ENCODE measurements around the gene PPARD. TPM values are rescaled to one million over a fixed set of nuclear protein-coding genes. Genes with fewer than 3 reads are reported as not detected.

Gene PPARD
- total RNA-seq, 2 donors from 2014 or later: 15.8 to 38.4 TPM

DNA sequence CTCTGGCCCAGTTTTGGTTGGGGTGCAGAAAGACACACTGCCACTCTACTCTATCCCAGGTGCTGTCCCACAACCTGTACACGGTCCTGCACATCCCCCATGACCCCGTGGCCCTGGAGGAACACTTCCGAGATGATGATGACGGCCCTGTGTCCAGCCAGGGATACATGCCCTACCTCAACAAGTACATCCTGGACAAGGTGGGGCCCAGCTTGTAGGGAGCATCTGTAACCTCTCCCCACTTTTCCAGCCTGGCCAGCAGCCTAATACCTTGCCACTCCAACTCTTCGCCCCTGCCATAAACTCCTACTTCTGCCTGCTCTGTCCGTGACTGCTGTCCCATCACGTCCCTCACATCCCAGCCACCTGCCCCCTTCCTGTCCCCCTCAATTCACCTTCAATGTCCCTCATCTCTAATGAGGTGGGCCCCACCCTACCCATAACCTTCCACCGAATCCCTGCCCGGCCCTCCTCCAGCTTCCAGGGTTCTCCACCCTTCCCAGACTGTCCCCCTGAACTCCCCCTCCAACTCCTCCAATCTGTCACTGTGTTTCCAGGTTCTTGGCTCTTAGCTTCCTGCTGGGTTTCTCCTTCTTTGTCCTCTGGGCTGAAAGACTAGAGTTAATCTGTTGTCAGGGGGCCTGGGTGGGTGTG is 32.6 kb upstream of the PPARD start:
- Histone ChIP-seq H3K4me1 (ENCODE audit: control insufficient read depth in 1 of 2, low read depth in 2 of 2) (peaks cover 0 to 4% of the 10 kb centered on the region in 2 donors), H3K9me3 (no peaks in the 10 kb centered on the region), H3K4me3 (no peak overlapping the region), H3K27ac (no peak overlapping the region), H3K27me3 (replicated peaks; ENCODE audit: insufficient read depth) (no peaks in the 10 kb centered on the region), H3K36me3 (no peaks in the 10 kb centered on the region)
- TF ChIP-seq, protein P1, sequence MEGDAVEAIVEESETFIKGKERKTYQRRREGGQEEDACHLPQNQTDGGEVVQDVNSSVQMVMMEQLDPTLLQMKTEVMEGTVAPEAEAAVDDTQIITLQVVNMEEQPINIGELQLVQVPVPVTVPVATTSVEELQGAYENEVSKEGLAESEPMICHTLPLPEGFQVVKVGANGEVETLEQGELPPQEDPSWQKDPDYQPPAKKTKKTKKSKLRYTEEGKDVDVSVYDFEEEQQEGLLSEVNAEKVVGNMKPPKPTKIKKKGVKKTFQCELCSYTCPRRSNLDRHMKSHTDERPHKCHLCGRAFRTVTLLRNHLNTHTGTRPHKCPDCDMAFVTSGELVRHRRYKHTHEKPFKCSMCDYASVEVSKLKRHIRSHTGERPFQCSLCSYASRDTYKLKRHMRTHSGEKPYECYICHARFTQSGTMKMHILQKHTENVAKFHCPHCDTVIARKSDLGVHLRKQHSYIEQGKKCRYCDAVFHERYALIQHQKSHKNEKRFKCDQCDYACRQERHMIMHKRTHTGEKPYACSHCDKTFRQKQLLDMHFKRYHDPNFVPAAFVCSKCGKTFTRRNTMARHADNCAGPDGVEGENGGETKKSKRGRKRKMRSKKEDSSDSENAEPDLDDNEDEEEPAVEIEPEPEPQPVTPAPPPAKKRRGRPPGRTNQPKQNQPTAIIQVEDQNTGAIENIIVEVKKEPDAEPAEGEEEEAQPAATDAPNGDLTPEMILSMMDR (IDR thresholded peaks at IDR 0.05): no peak
- no peak for ATAC-seq (ENCODE audit: insufficient number of reproducible peaks, low FRiP score, low read depth)
- no peak for DNase-seq (ENCODE audit: low spot score)

DNA sequence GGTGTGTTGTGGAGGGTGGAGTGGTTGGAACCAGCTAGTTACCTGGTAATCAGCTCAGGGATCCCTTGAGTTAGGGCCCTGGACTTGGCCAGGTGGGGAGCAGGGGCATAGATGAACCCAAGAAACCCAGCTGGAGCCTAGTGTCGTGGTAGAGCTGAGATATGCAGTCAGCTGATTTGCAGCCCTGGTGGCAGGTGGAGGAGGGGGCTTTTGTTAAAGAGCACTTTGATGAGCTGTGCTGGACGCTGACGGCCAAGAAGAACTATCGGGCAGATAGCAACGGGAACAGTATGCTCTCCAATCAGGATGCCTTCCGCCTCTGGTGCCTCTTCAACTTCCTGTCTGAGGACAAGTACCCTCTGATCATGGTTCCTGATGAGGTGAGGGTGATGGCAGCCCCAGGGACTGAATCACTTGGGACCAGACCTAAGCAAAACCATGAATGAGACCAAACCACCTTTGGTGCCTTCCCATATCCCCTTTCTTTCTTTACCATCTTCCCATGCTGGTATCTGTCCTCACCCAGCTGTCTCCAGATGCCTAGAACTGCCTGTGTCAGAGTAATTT is 32.0 kb upstream of the PPARD start:
- TF ChIP-seq, protein P1 (IDR thresholded peaks at IDR 0.05): no peak
- DNase-seq (ENCODE audit: low spot score): no peak
- H3K4me3 ChIP-seq: no peak overlapping the region
- H3K9me3 ChIP-seq: no peaks in the 10 kb centered on the region
- no peaks in the 10 kb centered on the region for H3K36me3 ChIP-seq
- H3K27ac ChIP-seq: no peak overlapping the region
- H3K27me3 ChIP-seq (replicated peaks; ENCODE audit: insufficient read depth): no peaks in the 10 kb centered on the region
- peaks cover 0 to 4% of the 10 kb centered on the region in 2 donors for H3K4me1 ChIP-seq (ENCODE audit: control insufficient read depth in 1 of 2, low read depth in 2 of 2)
- no peak for ATAC-seq (ENCODE audit: insufficient number of reproducible peaks, low FRiP score, low read depth)

DNA sequence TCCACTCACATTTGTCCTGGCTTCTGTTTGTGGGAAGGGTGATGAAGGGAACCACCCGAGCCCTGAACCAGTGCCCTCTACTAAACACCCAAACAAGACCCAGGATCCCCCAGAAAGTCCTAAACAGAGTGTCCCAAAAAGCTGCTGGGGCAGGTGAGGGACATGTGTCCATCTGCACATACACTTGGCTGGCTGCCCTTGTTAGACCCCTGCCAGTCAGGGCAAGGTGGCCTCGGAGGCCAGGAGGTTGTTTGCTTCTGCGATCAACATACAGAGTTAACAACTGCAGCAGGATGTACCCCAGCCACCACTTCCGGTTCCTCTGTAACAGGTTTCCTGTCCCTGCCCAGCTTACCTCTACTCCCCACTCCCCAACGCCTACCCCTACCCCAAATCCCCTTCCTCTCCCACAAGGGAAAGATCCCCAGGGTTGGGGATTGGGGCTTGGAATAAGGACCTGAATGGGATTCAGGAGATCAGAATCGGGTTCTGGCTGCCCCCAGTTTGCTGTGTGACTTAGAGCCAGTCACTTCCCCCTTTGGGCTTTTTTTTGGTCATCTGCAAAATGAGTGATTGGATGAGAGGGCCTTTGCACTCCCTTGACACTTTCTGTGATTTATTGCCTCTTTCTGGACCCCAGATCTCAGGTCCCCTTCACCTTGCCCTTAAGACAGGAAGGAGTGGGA is 30.8 kb upstream of the PPARD start:
- peaks cover 0 to 4% of the 10 kb centered on the region in 2 donors for H3K4me1 ChIP-seq (ENCODE audit: control insufficient read depth in 1 of 2, low read depth in 2 of 2)
- H3K27me3 ChIP-seq (replicated peaks; ENCODE audit: insufficient read depth): no peaks in the 10 kb centered on the region
- no peaks in the 10 kb centered on the region for H3K9me3 ChIP-seq
- H3K27ac ChIP-seq: no peak overlapping the region
- ATAC-seq (ENCODE audit: insufficient number of reproducible peaks, low FRiP score, low read depth) (no peak), DNase-seq (ENCODE audit: low spot score) (no peak)
- TF ChIP-seq, protein P1 (IDR thresholded peaks at IDR 0.05): no peak
- H3K36me3 ChIP-seq: no peaks in the 10 kb centered on the region
- H3K4me3 ChIP-seq: no peak overlapping the region

DNA sequence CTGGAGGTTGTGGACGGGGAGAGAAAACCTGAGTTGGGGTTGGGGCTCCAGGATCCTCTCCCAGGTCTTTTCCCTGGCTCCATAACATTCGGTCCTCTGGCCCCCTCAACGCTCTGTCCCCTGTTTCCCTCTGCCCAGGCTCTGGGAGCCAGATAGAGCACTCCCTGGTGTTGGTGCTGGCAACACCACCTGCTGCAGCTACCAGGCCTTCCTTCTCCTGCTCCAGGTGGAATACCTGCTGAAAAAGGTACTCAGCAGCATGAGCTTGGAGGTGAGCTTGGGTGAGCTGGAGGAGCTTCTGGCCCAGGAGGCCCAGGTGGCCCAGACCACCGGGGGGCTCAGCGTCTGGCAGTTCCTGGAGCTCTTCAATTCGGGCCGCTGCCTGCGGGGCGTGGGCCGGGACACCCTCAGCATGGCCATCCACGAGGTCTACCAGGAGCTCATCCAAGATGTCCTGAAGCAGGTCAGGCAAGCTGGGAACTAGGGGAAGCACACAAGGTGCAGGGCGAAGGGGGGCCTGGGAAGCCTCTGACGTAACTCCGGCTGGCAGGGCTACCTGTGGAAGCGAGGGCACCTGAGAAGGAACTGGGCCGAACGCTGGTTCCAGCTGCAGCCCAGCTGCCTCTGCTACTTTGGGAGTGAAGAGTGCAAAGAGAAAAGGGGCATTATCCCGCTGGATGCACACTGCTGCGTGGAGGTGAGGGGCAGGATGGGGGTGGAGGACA is 30.1 kb upstream of the PPARD start:
- H3K27me3 ChIP-seq (replicated peaks; ENCODE audit: insufficient read depth): no peaks in the 10 kb centered on the region
- no peaks in the 10 kb centered on the region for H3K9me3 ChIP-seq
- peaks cover 0 to 4% of the 10 kb centered on the region in 2 donors for H3K4me1 ChIP-seq (ENCODE audit: control insufficient read depth in 1 of 2, low read depth in 2 of 2)
- peak overlapping the region in 1 of 2 donors; percentile 16 for H3K27ac ChIP-seq
- DNase-seq (ENCODE audit: low spot score): no peak
- H3K4me3 ChIP-seq: no peak overlapping the region
- TF ChIP-seq, protein P1 (IDR thresholded peaks at IDR 0.05): no peak
- no peak for ATAC-seq (ENCODE audit: insufficient number of reproducible peaks, low FRiP score, low read depth)
- H3K36me3 ChIP-seq: no peaks in the 10 kb centered on the region

DNA sequence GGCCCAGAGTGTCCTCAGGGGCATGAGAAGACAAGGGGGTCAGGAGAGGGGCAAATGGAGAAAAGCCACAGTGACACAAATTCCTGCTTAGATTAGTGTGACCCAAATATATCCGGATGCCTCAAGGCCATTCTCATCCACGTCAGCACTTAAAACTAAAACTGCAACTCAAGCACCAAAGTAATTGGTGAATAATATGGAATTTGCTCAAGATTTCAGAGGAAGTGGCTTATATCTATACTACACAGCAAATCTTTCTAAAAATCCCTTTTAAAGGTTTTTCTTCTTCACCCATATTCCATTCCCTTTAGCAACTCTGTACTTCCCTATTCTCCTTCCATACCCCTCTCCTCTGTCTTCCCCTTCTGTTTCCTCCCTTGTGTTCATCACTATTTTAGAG is 29.6 kb upstream of the PPARD start:
- ATAC-seq (ENCODE audit: insufficient number of reproducible peaks, low FRiP score, low read depth) (no peak), DNase-seq (ENCODE audit: low spot score) (no peak)
- Histone ChIP-seq H3K27ac (no peak overlapping the region), H3K9me3 (no peaks in the 10 kb centered on the region), H3K36me3 (no peaks in the 10 kb centered on the region), H3K27me3 (replicated peaks; ENCODE audit: insufficient read depth) (no peaks in the 10 kb centered on the region), H3K4me1 (ENCODE audit: control insufficient read depth in 1 of 2, low read depth in 2 of 2) (peaks cover 3 to 4% of the 10 kb centered on the region in 2 donors), H3K4me3 (no peak overlapping the region)
- TF ChIP-seq, protein P1 (IDR thresholded peaks at IDR 0.05): no peak

Measured in thoracic aorta (tissue), 2 donors.